Liver (tissue), 2 donors: ENCODE results near the gene TBC1D1.

Experiments used
- YY1 ChIP-seq: IDR thresholded peaks from 2 replicates; pipeline ENCODE4 v1.6.1; 2016; ENCODE audit warnings: antibody characterized with exemption, mild to moderate bottlenecking
- TF ChIP-seq, protein P1 (sequence below): fragments of 150-350 bp; IDR thresholded peaks from 2 replicates; pipeline ENCODE4 v1.5.1; 2017; ENCODE audit warnings: improper control_type of control experiment, low read depth, low read length; ENCODE audit not compliant: missing input control
- donor health status: healthy.

DNA sequence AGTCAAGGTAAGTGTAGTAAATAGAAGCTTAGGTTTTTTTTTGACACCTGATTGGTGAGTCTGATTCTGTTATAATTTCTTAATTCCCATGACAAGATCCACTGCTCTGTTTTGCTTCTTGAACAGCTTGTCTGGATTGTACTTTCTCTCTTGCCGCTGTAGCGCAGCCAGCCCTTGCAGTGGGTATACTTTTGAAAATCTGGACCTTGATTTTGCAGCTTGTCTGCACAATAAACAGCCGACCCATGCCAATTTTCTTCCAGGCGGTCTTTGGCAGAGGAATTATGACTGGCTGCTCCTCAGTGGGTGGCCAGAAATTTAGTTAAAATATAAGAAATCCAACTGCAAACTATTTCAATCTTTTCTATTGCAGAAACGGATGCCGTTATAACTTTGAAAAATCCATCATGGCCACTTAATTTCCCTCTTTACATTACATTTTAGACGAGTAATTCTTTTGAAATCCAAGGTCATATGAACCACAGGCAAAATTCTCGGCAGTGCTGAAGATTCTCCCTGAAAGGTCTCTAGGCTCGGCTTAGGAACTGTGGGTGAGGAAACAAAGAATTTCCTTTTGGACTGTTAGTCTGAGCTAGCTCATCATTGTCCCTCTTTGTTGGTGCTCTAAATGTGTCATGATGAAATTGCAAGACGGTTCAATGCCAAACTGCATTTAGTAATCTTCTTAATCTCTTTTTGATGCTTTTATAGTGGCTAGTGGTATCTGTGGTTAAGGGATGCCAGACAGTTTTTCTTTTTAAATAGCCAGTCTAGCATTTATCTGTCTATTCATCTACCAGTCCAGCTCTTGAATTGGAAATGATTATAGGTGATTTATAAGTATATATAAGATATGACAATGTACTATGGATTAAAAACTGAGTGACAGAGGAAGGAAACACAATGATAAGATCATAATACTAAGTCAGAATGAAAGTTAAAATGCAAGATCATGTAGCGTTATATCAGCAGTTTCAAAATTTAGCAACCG, 37.8 kb downstream of the TBC1D1 start:
- TF ChIP-seq, protein P1, sequence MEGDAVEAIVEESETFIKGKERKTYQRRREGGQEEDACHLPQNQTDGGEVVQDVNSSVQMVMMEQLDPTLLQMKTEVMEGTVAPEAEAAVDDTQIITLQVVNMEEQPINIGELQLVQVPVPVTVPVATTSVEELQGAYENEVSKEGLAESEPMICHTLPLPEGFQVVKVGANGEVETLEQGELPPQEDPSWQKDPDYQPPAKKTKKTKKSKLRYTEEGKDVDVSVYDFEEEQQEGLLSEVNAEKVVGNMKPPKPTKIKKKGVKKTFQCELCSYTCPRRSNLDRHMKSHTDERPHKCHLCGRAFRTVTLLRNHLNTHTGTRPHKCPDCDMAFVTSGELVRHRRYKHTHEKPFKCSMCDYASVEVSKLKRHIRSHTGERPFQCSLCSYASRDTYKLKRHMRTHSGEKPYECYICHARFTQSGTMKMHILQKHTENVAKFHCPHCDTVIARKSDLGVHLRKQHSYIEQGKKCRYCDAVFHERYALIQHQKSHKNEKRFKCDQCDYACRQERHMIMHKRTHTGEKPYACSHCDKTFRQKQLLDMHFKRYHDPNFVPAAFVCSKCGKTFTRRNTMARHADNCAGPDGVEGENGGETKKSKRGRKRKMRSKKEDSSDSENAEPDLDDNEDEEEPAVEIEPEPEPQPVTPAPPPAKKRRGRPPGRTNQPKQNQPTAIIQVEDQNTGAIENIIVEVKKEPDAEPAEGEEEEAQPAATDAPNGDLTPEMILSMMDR, result no peak
- TF ChIP-seq YY1, result no peak
